Fibroblast of lung (primary cell): ENCODE measurements around the gene RAB37.

Experiments used
- CTCF ChIP-seq, 2 donors: IDR thresholded peaks in 1 of 2; conservative IDR thresholded peaks in 1 of 2; 1 replicate in 1 of 2; 2 replicates in 1 of 2; pipeline ENCODE4 v1.5.1; 2011 to 2012; ENCODE audit warnings: low read length in 2 of 2, control low read depth in 1 of 2, inconsistent platforms in 1 of 2, low read depth in 1 of 2, mild to moderate bottlenecking in 1 of 2
- EZH2 ChIP-seq: IDR thresholded peaks from 2 replicates; pipeline ENCODE4 v1.5.1; 2012; ENCODE audit warnings: low read length, control low read depth, mild to moderate bottlenecking; ENCODE audit errors: missing control alignments

DNA sequence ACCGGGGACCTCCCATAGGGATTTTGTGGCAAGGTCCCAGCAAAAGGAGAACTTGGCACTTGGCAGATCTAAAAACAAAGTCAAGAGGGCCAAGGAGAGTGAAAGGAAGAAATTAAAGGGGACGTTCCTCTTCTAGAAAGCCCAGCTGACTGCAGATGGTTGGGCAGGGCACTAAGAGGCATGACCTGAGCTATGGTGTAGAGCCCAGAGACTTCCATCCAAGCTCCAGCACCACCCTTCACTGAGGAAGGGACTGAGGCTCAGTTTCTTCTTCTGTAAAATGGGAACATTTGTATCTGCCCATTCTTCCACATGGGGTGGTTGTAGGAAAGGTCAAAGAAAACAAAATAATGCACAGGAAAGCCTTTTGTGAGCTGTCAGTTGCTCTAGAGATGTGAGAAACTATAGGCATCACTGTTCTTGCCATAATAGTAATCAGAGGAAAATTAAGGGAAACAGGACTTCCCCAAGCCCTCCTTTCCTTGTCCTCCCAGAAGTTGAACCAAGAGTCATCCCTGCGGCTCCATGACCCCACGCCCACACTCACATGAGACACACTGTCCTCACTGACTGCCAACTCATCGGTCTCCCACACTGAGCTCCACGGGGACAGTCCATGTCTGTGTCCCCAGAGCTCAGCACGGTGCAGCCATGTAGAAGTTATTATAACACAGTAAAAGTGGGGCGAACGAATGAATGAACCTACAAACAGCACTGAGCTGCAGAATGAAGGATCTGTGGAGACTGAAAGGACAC is 34.8 kb upstream of the RAB37 start:
- no peak for TF ChIP-seq CTCF (conservative IDR thresholded peaks at IDR 0.05 in 1 of 2, IDR thresholded peaks at IDR 0.05 in 1 of 2; ENCODE audit: low read depth in 1 of 2, low read length in 2 of 2)
- no peak for TF ChIP-seq EZH2
